Mucosa of rectum (tissue), 2 donors: ENCODE results near the gene ARNT2.

Experiments
- H3K27ac ChIP-seq, 2 donors: one replicate each; pipeline ENCODE4 v1.7.0; 2013; ENCODE audit warnings: inconsistent platforms in 2 of 2, low read depth in 2 of 2, low read length in 2 of 2
- H3K27me3 ChIP-seq, 2 donors: one replicate each; pipeline ENCODE4 v1.7.0; 2013; ENCODE audit warnings: low read length in 2 of 2; ENCODE audit not compliant: control insufficient read depth in 2 of 2, insufficient read depth in 2 of 2
- H3K36me3 ChIP-seq, 2 donors: one replicate each; pipeline ENCODE4 v1.7.0; 2013; ENCODE audit warnings: low read length in 2 of 2; ENCODE audit not compliant: control insufficient read depth in 2 of 2, insufficient read depth in 2 of 2
- H3K4me1 ChIP-seq, 2 donors: one replicate each; pipeline ENCODE4 v1.7.0; 2013; ENCODE audit warnings: low read length in 2 of 2, mild to moderate bottlenecking in 1 of 2; ENCODE audit not compliant: control insufficient read depth in 2 of 2, insufficient read depth in 2 of 2
- H3K4me3 ChIP-seq, 2 donors: one replicate each; pipeline ENCODE4 v1.7.0; 2013; ENCODE audit warnings: low read length in 2 of 2
- H3K9ac ChIP-seq, 2 donors: one replicate each; pipeline ENCODE4 v1.7.0; 2013; ENCODE audit warnings: low read length in 2 of 2, low read depth in 1 of 2, mild to moderate bottlenecking in 1 of 2
- H3K9me3 ChIP-seq, 2 donors: one replicate each; pipeline ENCODE4 v1.7.0; 2013; ENCODE audit warnings: low read length in 2 of 2; ENCODE audit not compliant: control insufficient read depth in 2 of 2
- donor health status: healthy.
- donor health status: Normal muscosa, but diverticular disease.

ARNT2 gene

DNA sequence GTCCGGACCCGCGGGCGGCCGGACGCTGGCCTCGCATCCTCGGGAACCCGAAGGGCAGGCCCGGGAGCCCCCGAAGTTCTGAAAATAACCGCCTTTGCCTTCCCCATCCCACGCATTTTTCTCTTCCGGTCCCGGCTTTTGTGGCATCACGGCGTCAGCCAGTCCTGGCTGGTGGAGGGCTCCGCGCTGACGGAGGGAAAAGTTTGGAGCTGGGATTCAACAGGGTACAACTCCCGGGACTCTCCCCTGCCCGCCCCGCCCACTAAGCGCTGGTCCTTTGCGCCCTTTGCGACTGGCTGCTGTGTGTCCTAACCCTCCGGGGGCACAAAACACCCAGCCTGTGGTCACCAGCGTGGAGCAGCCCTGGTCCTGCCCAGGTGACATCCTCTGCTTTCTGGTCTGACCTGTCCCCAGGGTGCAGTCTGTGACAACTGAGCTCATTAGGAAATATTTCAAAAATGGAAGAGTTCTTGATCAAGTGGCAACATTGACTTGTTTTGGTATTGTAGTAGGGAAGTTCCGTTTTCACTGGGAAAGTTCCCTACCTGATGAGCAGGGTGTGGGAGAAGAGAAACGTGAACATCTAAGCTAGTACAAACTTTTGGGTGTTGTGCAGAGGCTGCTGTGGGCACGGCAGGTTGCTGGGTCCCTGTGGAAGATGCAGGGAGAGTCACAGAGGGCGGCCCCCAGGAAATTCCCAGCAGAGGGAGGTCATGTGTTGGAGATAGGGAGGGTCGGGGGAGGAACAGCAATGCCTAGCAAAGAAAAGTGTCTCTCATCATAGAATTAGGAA is 775 bp downstream of the ARNT2 start:
- Histone ChIP-seq H3K27me3 (peaks cover 10 to 27% of the 10 kb centered on the region in 2 donors), H3K9ac (no peak overlapping the region), H3K27ac (no peak overlapping the region), H3K4me1 (peaks cover 0 to 4% of the 10 kb centered on the region in 2 donors), H3K36me3 (no peaks in the 10 kb centered on the region), H3K4me3 (peak overlapping the region; percentile 33 to 65), H3K9me3 (no peaks in the 10 kb centered on the region)

DNA sequence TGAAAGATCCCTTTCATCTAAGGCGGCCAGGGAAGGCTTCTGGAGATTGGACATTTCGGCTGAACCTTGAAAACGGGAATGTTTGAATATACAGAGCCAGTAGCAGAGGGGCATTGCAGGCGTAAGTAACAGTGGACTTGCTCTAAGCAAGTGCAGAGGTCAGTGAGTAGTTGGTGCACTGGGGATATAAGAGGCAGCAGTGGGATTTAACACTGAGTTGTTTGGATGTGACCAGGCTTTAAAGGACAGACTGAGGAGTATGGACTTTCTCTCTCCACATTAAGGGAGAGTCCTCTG is 1.3 kb downstream of the ARNT2 start:
- Histone ChIP-seq H3K4me3 (no peak overlapping the region), H3K9me3 (no peaks in the 10 kb centered on the region), H3K36me3 (no peaks in the 10 kb centered on the region), H3K27me3 (peaks cover 10 to 27% of the 10 kb centered on the region in 2 donors), H3K27ac (no peak overlapping the region), H3K4me1 (peaks cover 0 to 4% of the 10 kb centered on the region in 2 donors), H3K9ac (no peak overlapping the region)

DNA sequence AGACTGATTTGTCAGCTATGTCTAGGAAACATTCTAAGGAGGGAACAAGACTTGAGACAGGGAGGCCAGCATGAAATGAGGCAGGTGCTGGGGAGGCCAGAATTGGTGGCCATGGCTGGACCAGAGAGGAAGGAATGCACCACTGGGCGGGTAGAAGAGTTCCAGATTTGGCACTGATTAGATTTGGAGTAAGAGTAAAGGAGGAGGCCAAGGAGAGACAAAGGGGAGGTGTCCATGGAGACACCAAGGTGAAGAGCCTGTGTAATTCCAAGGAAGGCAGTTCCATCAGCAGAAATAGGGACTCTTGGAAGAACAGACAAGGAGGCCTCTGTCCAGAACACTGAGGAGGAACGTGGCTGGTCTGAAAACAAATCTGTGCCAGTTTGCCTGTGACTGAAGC is 1.8 kb downstream of the ARNT2 start:
- H3K4me3 ChIP-seq, result no peak overlapping the region
- H3K9ac ChIP-seq, result no peak overlapping the region
- H3K27me3 ChIP-seq, result peaks cover 10 to 27% of the 10 kb centered on the region in 2 donors

DNA sequence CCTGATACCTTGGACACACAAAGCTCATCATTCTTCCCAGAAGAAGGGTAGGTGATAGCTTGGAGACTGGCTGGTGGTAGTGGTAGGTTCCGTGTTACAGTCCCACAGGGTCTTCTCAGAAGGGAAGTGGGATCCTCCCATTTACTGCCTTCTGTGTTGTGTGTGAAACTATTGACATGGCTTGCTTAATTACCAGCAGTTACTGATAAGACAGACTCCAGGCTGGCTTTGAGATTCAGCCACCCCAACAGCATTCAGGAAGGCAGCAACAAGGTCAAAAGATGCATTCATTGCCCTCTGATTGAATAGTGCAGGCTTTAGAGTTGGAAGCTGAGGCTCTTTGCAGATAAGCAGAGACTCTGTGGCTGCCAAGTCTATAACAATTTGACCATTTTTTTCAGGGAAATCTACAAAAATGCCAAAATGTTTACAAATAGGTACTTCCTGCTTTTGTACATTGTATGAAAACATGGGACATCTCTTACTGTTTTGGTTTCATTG is 7.7 kb downstream of the ARNT2 start:
- Histone ChIP-seq H3K4me3 (no peak overlapping the region), H3K9me3 (no peaks in the 10 kb centered on the region), H3K27me3 (peaks cover 0 to 5% of the 10 kb centered on the region in 2 donors), H3K36me3 (no peaks in the 10 kb centered on the region), H3K4me1 (no peaks in the 10 kb centered on the region), H3K27ac (no peak overlapping the region), H3K9ac (no peak overlapping the region)

More for the DNA sequence above, 1.8 kb downstream of the ARNT2 start:
- Histone ChIP-seq H3K27ac (no peak overlapping the region), H3K36me3 (no peaks in the 10 kb centered on the region), H3K9me3 (no peaks in the 10 kb centered on the region), H3K4me1 (peaks cover 0 to 4% of the 10 kb centered on the region in 2 donors)

DNA sequence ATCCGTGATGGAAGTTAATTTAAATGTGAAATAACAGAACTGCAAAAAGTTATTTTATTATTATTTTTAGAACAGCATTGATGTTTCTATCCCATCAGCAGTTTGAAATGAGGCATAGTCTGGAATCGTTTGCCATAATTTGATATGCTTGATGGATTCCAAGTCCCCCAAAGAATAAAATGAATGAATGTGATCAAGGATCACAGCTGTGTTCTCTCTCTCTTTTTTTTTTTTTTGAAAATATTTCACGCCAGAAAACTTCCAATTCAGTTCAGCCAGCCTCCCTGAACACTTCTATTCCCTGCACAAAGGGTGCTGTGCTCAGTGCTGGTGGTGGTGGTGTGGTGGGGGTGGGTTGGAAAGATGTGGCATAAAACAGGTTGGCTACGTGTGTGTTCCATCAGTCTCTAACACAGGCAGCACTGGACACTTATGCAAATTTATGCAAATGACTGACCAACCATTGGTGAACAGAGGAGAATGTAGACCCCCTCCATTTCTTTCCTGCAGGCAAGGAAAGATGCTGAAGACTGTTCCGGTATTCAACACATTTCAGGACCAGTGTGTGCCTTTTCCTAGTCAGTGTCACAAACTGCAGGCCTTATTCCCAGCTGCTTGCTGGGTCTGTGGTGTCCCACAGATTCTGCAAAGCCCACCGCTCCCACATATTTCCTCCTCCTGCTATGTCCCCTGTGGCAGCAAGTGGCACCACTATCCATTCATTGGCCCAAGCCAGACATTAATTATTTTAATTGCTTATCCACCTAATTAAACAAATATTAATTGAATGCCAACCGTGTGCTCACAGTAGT is 10.6 kb downstream of the ARNT2 start:
- Histone ChIP-seq H3K27me3 (peaks cover 0 to 5% of the 10 kb centered on the region in 2 donors), H3K27ac (no peak overlapping the region), H3K4me3 (no peak overlapping the region), H3K9me3 (no peaks in the 10 kb centered on the region), H3K9ac (no peak overlapping the region), H3K4me1 (no peaks in the 10 kb centered on the region), H3K36me3 (no peaks in the 10 kb centered on the region)

DNA sequence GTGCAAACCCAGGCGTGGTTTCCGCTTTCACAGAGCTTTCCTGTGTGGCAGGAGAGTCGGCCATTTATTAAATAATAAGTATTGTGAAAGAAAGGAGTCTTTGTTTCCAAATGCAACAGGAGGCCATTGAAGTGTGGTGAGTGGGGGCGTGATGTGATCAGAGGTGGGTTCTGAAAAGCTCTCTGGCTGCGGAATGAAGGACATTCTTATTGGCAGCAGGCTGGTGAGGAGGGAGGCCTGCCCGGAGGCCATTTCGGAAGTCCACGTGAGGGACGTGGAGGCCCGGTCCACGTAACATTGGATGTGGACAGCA is 11.1 kb downstream of the ARNT2 start:
- H3K9me3 ChIP-seq, result no peaks in the 10 kb centered on the region
- no peak overlapping the region for H3K4me3 ChIP-seq
- peaks cover 0 to 5% of the 10 kb centered on the region in 2 donors for H3K27me3 ChIP-seq
- no peaks in the 10 kb centered on the region for H3K36me3 ChIP-seq
- no peak overlapping the region for H3K9ac ChIP-seq
- H3K4me1 ChIP-seq, result no peaks in the 10 kb centered on the region
- H3K27ac ChIP-seq, result no peak overlapping the region

DNA sequence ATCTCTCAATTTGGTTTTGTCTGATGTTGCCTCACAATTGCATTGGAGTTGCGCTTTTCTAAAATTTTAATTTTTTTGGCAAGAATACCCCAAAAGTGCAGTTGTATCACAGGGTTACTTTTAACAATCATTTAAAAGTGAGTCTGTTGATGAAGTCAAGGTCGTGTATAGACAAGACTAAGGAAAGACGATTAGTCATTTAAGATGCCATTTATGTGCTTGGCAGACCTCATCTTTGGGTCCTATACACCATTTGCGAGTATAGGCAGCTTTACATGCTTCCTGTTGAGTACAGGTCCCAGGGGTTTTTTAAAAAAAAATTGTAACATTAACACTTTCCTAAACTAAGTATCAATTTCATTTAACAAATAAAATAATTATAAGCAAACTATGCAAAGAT is 12.5 kb downstream of the ARNT2 start:
- no peak overlapping the region for H3K27ac ChIP-seq
- H3K9ac ChIP-seq, result no peak overlapping the region
- no peaks in the 10 kb centered on the region for H3K4me1 ChIP-seq
- peaks cover 0 to 5% of the 10 kb centered on the region in 2 donors for H3K27me3 ChIP-seq
- H3K9me3 ChIP-seq, result no peaks in the 10 kb centered on the region
- H3K4me3 ChIP-seq, result no peak overlapping the region
- no peaks in the 10 kb centered on the region for H3K36me3 ChIP-seq

DNA sequence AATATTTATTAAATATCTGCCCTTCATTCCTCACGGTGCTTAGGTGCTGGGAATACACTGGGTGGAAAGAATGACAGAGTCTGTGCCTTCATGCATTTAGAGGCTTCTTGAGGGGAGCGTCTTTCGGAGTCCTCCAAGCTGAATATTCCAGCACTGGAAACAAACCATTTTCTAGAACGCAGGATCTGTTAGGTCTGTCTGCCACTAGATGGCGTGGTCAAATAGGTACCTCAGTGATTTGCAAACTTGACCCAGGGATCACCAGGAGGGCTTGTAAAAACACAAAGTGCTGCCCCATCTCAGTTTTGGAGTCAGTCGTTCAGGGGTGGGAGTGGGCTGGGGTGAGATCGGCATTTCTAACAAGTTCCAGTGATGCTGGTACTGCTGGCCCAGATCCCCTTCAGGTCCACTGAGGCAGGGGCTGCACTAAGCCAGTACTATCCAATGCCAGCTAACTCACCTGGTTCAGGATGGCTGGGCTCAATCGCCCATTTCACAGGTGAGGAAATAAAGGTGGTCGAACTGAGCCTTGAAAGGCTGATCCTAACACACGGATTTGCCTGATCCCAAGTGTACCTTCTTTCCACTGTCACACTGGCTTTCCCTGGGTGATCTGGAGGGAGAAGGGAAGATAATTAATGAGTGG is 14.8 kb downstream of the ARNT2 start:
- H3K27ac ChIP-seq, result no peak overlapping the region
- H3K4me1 ChIP-seq, result no peaks in the 10 kb centered on the region
- H3K4me3 ChIP-seq, result no peak overlapping the region
- H3K9ac ChIP-seq, result no peak overlapping the region
- H3K36me3 ChIP-seq, result no peaks in the 10 kb centered on the region
- no peaks in the 10 kb centered on the region for H3K9me3 ChIP-seq
- peaks cover 0 to 5% of the 10 kb centered on the region in 2 donors for H3K27me3 ChIP-seq

DNA sequence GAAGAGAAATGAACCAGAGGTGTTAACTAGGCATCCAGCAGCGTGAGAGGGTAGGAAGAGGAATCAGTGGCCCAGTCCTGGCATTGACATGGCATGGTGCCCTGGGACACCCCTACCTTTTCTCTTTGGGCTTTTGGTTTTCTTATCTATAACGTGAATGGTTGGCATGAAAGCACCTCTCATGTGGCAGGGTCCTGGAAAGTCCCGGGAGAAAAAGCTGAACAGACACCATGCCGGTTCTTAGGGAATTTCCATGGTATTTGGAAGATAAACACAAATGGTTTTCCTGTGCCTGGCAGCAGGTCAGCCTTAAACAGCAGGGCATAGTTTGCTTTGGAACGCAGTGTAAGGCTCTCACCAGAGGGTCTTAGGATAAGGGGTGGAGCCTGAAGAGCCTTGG is 15.4 kb downstream of the ARNT2 start:
- Histone ChIP-seq H3K4me1 (no peaks in the 10 kb centered on the region), H3K27ac (no peak overlapping the region), H3K9me3 (no peaks in the 10 kb centered on the region), H3K36me3 (no peaks in the 10 kb centered on the region), H3K27me3 (peaks cover 0 to 5% of the 10 kb centered on the region in 2 donors), H3K9ac (no peak overlapping the region), H3K4me3 (no peak overlapping the region)

DNA sequence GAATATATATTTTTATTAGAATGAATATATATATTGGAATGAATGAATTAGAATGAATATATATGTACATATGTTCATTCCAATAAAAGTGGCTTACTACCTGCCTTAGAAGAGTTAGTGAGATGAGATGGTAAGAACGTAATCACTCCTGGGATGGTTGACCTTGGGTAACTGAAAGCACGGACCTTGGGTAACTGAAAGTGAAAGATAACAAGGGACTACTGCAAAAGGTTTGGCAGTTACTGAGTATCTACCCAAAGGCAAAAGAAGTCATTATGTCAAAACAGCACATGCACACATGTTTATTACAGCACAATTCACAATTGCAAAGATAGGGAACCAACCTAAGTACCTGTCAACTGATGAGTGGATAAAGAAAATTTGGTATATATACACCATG is 16.5 kb downstream of the ARNT2 start:
- Histone ChIP-seq H3K27me3 (peaks cover 0 to 5% of the 10 kb centered on the region in 2 donors), H3K36me3 (no peaks in the 10 kb centered on the region), H3K9ac (no peak overlapping the region), H3K4me3 (no peak overlapping the region), H3K9me3 (no peaks in the 10 kb centered on the region), H3K4me1 (no peaks in the 10 kb centered on the region), H3K27ac (no peak overlapping the region)
